Adrenal gland (tissue), 5 donors: ENCODE results near the gene CPD.

Experiments used
- CTCF ChIP-seq, 6 experiments: fragments of 450-650 bp in 4 of 6; fragments of 200-600 bp in 2 of 6; sonication (generic) in 1 of 6; IDR thresholded peaks; 1 replicate in 5 of 6; 2 replicates in 1 of 6; pipeline versions ENCODE4 v1.5.1 to v1.8.0; 2016 to 2021; ENCODE audit warnings: antibody characterized with exemption in 6 of 6, mild to moderate bottlenecking in 2 of 6, moderate library complexity in 1 of 6
- POLR2A ChIP-seq, 2 donors: fragments of 450-650 bp; IDR thresholded peaks; one replicate each; pipeline ENCODE4 v1.6.1; 2017; ENCODE audit warnings: antibody characterized with exemption in 2 of 2, mild to moderate bottlenecking in 2 of 2, moderate library complexity in 1 of 2
- donor health status: DM: no; HTN: no; CAD: no.

GRCh38 chr17:30349252-30349651, 29.5 kb upstream of the CPD start:
- TF ChIP-seq CTCF (IDR thresholded peaks at IDR 0.05) (no peak), POLR2A (IDR thresholded peaks at IDR 0.05) (no peak)
